Smooth muscle cell of trachea (primary cell): ENCODE results near the gene ZNF345. TPM values are rescaled to one million over a fixed set of nuclear protein-coding genes. Genes with fewer than 3 reads are reported as not detected.

Experiments
- total RNA-seq: library from RNA; depleted of rRNA; stranded (reverse); fragments of >200 nt; gene quantifications from 2 replicates; pipeline ENCODE4 v1.2.1, GENCODE V29; 2014

ZNF345 gene
- 2.8 and 4.9 TPM in 2 replicates for total RNA-seq

DNA sequence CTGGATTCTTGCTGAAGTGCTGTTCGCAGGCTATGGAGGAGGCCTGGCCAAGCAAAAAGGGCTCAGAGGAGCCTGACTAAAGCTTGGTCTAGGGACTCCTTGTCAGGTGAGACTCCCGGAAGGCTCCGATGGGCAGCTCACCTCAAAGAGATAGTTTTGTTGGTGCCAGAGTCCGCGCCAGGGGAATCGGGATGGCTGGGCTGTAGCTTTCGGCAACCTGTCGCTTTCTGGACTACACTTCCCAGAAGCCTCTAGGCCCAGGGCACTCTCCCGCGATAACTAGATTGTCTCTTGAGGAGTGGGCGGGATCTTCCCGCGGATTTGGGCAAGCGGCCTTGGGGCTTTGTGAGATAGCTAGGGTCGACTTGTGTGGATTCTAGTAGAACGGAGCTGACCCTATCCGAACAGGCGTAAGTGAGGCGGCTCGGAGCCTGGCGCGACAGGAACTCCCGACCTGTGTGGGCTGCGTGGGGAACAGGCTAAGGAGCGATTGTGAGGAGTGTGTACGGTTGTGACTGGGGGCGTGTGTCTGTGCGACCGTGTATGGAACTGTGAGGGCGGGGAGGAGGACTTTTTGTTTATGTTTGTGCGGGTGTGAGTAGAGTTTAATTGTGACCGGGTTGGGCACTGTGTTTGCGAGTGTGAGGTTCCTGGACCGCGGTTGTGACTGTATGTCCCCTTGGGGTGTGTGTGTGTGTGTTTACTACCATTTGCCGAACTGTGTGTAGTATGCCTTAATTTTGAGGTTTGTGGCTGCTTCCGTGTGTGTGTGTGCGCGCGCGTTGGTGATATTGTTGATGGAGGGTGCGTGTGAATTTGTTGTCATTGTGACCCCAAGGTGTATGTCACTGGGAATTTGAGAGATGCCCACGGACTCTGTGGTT, at the start of gene ZNF345:
Gene ZNF345, plus strand, starts transcription at position 318 of the 884 bp plus-strand sequence. CDS start 25,955 bp downstream, outside the sequence.

DNA sequence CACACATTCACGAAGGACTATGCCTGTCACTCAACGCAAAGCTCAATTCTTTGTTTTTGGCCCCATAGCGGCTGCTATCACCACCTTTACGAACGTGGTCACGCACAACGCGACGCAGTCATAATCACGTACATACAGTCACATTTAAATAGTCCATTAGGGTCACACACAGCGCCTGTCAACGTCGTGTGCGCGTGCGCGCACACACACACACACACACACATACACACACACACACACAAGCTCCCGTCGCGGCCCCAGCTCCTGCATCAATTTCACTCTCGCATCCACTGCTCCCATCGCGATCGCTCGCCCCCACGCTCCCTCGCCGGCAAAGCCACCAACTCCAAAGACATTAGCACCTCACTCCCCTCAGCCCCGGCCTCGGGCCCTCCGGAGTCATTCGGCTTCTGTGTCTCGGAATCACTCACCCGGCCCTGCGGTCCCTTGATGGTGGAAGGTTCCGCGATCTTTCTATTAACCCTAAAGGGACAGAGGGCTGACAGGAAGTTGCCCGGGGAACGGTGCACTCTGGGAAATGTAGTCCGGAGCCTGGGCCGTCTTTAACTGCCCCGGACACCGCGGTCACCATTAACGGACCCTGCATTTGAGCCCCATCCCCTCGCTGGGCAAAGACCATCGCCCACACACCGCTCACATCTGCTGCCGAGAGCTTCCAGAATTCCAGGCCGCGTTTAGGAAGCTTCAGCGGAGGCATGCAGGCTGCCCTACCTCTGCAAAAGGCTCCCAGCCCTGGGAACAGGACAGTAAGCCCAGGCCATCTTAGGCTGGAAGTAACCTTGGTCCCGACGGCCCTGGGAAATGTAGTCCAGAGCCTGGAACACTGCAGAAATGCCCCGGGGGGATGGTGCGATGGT, 12.5 kb upstream of the ZNF345 start, which contains the start of gene ZNF790:
Gene ZNF790, minus strand, starts transcription at position 482 of the 878 bp plus-strand sequence. CDS start 12,768 bp downstream, outside the sequence.

DNA sequence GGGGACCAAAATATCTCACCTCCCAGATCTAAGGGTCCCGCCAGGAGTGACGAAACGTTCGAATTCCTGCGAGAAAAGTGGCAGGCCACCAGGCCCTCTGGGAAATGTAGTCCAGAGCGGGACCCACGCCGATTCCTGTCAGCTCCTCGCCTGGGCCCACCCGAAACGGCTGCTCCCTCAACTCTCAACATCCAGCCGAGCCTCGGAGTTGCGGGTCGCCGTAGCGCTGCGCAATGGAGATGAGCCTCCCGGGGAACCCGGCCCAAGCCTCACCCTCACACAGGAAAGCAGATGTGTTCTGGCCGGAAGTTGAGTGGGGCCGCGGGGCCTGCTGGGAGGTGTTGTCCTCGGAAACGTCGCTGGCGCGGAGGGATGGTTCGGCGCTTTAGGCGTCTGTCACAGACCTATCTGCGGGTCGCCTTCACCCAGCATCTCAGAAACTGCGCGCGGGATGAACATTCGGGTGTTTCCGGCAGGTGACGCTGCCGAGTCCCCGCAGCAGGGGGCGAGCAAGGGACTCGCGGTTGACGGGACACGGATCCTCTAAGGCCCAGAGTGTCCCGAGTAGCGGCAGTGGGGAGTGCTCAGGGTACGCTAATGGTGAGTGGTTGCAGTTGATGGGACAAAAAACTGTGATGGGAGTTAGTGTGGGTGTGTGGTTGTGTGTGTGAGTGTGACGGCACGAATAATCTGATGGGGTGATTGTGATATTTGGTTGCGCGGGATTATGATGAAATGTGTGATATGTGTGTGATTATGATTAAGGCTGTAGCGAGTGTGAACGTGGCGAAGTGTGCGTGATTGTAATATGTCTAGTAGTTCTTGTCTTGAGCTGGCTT, 65.5 kb downstream of the ZNF345 start, which contains the start of the genes ZNF568 and ZNF829:
Gene ZNF568, plus strand, starts transcription at position 341 of the 839 bp plus-strand sequence. CDS start 6,439 bp downstream, outside the sequence.
Gene ZNF829, minus strand, starts transcription at position 300 of the 839 bp plus-strand sequence. CDS start 1,124 bp downstream, outside the sequence.

Other genes starting within 250 kb of the ZNF345 start
- gene ZNF382, start 245.6 kb upstream of the ZNF345 start, total RNA-seq, result 9.7 and 12.9 TPM in 2 replicates
- gene ZNF461, start 184.0 kb upstream of the ZNF345 start, total RNA-seq, result 12.4 and 17.5 TPM in 2 replicates
- 5.6 and 6.0 TPM in 2 replicates for gene ZNF567, start 163.3 kb upstream of the ZNF345 start, total RNA-seq
- 0.83 and 1.0 TPM in 2 replicates for gene ZNF850, start 78.1 kb upstream of the ZNF345 start, total RNA-seq
- 6.8 and 8.3 TPM in 2 replicates for gene ZNF790, start 12.5 kb upstream of the ZNF345 start, total RNA-seq
- gene ZNF829, start 65.4 kb downstream of the ZNF345 start, total RNA-seq, result 3.3 and 5.4 TPM in 2 replicates
- gene ZNF568, start 65.5 kb downstream of the ZNF345 start, total RNA-seq, result 20.5 and 23.3 TPM in 2 replicates
- 5.8 and 7.7 TPM in 2 replicates for gene ZNF420, start 227.6 kb downstream of the ZNF345 start, total RNA-seq